Suprapubic skin (tissue), 4 donors: ENCODE data around the gene TP73. TPM values are rescaled to one million over a fixed set of nuclear protein-coding genes. Genes with fewer than 3 reads are reported as not detected.
A peak's percentile ranks its signal among the peaks of the same experiment; 100 is the strongest.

Experiments
- DNase-seq, 2 donors: peaks; one replicate each; pipeline ENCODE4 v3.0.0-alpha.2; 2019; ENCODE audit warnings: low spot score in 2 of 2
- H3K27ac ChIP-seq: fragments of 200-600 bp; sonication (generic); one replicate; pipeline ENCODE4 v1.5.1; 2019
- H3K27me3 ChIP-seq: fragments of 200-600 bp; sonication (generic); one replicate; pipeline ENCODE4 v1.5.1; 2019
- H3K36me3 ChIP-seq: fragments of 200-600 bp; sonication (generic); one replicate; pipeline ENCODE4 v1.5.1; 2019
- H3K4me1 ChIP-seq: fragments of 200-600 bp; sonication (generic); one replicate; pipeline ENCODE4 v1.5.1; 2019
- H3K4me3 ChIP-seq: fragments of 200-600 bp; sonication (generic); one replicate; pipeline ENCODE4 v1.5.1; 2019; ENCODE audit warnings: mild to moderate bottlenecking
- H3K9me3 ChIP-seq: fragments of 200-600 bp; sonication (generic); one replicate; pipeline ENCODE4 v1.5.1; 2019
- EP300 ChIP-seq: sonication (generic); formaldehyde crosslinking; IDR thresholded peaks from one replicate; pipeline ENCODE4 v1.6.1; 2017; ENCODE audit warnings: antibody characterized with exemption
- POLR2A ChIP-seq, 2 donors: fragments of 450-650 bp; IDR thresholded peaks; one replicate each; pipeline ENCODE4 v1.6.1; 2017; ENCODE audit warnings: antibody characterized with exemption in 2 of 2, mild to moderate bottlenecking in 2 of 2, moderate library complexity in 2 of 2
- POLR2AphosphoS5 ChIP-seq, 3 donors: sonication (generic); formaldehyde crosslinking; IDR thresholded peaks; one replicate each; pipeline ENCODE4 v1.6.1; 2017; ENCODE audit warnings: antibody characterized with exemption in 3 of 3
- WGBS: methylation state at CpG from one replicate; pipeline ENCODE4 v1.1.5; 2018; 5-methylcytosine and 5-hydroxymethylcytosine counted together
- total RNA-seq, 4 donors: library from RNA; depleted of rRNA; stranded (reverse); fragments of >200 nt; gene quantifications; one replicate each; pipeline ENCODE4 v1.1.0, GENCODE V29; 2016
- TF ChIP-seq, protein P1 (sequence below), 2 donors: fragments of 200-600 bp in 1 of 2; fragments of 450-650 bp in 1 of 2; sonication (generic) in 1 of 2; IDR thresholded peaks; one replicate each; pipeline ENCODE4 v1.5.1; 2016 to 2019; ENCODE audit warnings: antibody characterized with exemption in 2 of 2, mild to moderate bottlenecking in 1 of 2, moderate library complexity in 1 of 2

TP73 gene
- total RNA-seq, 4 donors from 2014 or later = 8.8 to 24.7 (median 16.9) TPM

DNA sequence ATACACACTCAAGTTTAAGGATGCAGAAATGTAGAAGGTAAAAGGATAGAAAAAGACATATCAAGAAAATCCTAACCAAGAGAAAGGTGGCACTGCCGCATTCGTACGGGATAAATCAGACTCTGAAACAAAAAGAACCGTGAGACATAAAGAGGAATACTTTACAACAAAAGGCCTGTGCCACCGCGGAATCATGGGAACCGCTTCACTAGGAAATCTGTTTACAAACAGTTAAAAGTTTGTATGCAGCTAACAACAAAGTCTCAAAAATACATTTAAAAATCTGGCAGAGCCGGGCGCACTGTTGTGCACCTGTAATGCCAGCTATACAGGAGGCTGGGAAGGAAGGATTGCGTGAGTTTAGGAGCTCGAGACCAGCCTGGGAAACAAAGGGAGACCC is 10.5 kb upstream of the TP73 start:
- no peak for DNase-seq
- H3K36me3 ChIP-seq = peaks cover 74% of the 10 kb centered on the region
- 95% methylated on average over 11 of the region's 11 CpGs for WGBS
- H3K27me3 ChIP-seq = no peaks in the 10 kb centered on the region
- H3K27ac ChIP-seq = no peak overlapping the region
- TF ChIP-seq POLR2A (IDR thresholded peaks at IDR 0.05) (no peak), POLR2AphosphoS5 (IDR thresholded peaks at IDR 0.05) (no peak), EP300 (no peak)
- TF ChIP-seq, protein P1, sequence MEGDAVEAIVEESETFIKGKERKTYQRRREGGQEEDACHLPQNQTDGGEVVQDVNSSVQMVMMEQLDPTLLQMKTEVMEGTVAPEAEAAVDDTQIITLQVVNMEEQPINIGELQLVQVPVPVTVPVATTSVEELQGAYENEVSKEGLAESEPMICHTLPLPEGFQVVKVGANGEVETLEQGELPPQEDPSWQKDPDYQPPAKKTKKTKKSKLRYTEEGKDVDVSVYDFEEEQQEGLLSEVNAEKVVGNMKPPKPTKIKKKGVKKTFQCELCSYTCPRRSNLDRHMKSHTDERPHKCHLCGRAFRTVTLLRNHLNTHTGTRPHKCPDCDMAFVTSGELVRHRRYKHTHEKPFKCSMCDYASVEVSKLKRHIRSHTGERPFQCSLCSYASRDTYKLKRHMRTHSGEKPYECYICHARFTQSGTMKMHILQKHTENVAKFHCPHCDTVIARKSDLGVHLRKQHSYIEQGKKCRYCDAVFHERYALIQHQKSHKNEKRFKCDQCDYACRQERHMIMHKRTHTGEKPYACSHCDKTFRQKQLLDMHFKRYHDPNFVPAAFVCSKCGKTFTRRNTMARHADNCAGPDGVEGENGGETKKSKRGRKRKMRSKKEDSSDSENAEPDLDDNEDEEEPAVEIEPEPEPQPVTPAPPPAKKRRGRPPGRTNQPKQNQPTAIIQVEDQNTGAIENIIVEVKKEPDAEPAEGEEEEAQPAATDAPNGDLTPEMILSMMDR (IDR thresholded peaks at IDR 0.05) = no peak
- no peaks in the 10 kb centered on the region for H3K9me3 ChIP-seq
- no peak overlapping the region for H3K4me3 ChIP-seq
- H3K4me1 ChIP-seq = no peaks in the 10 kb centered on the region

DNA sequence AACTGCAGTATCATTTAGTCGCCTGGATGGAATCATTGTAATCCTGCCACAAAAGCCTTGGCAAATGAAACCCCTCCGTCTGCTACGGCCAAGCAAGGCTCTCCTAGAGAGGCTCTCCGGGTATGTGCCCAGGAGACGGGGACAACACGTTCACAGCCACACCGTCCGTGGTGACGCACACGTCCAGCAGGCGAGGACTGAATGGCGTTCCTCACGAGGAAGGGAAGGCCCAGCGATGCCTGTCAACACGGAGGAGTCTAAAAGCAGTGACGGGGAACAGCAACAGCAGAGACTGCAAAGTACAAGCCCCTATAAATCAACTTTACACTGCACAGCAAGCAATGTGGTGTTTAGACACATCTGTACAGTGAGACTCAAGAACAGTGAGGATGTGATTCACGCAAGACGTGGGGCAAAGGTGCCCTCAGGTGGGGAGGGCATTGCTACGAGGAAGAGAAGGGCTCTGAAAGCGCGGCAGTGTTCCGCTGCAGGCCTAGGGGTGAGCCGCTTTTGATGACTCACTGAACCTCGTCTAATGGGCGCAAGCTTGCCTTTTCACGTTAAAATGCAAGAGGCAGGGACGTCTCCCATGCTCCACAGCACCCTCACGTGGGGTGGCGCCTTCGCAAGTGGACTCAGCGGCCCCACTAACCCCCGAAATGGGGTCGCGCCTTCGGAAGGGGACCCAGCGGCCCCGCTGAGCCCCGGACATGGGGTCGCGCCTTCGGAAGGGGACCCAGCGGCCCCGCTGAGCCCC is 9.2 kb upstream of the TP73 start:
- Histone ChIP-seq H3K4me3 (no peak overlapping the region), H3K36me3 (peaks cover 66% of the 10 kb centered on the region), H3K27ac (no peak overlapping the region), H3K4me1 (no peaks in the 10 kb centered on the region), H3K9me3 (no peaks in the 10 kb centered on the region), H3K27me3 (no peaks in the 10 kb centered on the region)
- peak; percentile 52 to 69 for DNase-seq
- TF ChIP-seq EP300 (no peak), POLR2A (IDR thresholded peaks at IDR 0.05) (no peak), POLR2AphosphoS5 (IDR thresholded peaks at IDR 0.05) (no peak)
- TF ChIP-seq, protein P1 (IDR thresholded peaks at IDR 0.05) = no peak
- WGBS = 92% methylated on average over 35 of the region's 43 CpGs

DNA sequence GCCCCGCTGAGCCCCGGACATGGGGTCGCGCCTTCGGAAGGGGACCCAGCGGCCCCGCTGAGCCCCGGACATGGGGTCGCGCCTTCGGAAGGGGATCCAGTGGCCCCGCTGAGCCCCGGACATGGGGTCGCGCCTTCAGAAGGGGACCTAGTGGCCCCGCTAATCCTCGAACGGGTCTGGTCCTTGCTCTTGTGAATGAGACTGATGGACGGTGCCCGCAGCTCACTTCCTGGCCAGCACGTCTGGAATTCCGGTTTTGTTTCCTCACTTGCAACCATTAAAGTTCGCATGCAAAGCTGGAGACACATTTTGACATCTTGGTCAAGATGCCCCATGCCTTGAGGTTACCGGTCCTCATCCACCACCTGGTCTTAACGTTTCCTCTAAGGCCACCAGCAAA is 8.0 kb upstream of the TP73 start:
- no peak overlapping the region for H3K4me3 ChIP-seq
- H3K27ac ChIP-seq = no peak overlapping the region
- no peaks in the 10 kb centered on the region for H3K27me3 ChIP-seq
- 91% methylated on average over 10 of the region's 25 CpGs for WGBS
- H3K4me1 ChIP-seq = peaks cover 9% of the 10 kb centered on the region
- peaks cover 61% of the 10 kb centered on the region for H3K36me3 ChIP-seq
- no peaks in the 10 kb centered on the region for H3K9me3 ChIP-seq
- TF ChIP-seq EP300 (no peak), POLR2AphosphoS5 (IDR thresholded peaks at IDR 0.05) (no peak)
- peak; percentile 34 to 62 for DNase-seq

DNA sequence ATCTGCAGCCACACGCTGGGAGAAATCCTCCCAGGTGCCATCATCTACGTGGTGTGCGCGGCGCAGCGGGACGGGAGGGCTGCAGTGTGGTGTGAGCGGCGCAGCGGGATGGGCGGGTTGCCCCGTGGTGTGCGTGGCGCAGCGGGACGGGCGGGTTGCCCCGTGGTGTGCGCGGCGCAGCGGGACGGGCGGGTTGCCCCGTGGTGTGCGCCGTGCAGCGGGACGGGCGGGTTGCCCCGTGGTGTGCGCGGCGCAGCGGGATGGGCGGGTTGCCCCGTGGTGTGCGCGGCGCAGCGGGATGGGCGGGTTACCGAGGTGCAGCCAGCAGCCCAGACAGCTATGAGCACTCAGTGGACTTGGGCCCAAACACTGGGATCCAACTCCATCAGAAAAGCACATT is 7.1 kb upstream of the TP73 start:
- H3K27ac ChIP-seq = no peak overlapping the region
- peaks cover 52% of the 10 kb centered on the region for H3K36me3 ChIP-seq
- 90% methylated on average over 41 of the region's 43 CpGs for WGBS

DNA sequence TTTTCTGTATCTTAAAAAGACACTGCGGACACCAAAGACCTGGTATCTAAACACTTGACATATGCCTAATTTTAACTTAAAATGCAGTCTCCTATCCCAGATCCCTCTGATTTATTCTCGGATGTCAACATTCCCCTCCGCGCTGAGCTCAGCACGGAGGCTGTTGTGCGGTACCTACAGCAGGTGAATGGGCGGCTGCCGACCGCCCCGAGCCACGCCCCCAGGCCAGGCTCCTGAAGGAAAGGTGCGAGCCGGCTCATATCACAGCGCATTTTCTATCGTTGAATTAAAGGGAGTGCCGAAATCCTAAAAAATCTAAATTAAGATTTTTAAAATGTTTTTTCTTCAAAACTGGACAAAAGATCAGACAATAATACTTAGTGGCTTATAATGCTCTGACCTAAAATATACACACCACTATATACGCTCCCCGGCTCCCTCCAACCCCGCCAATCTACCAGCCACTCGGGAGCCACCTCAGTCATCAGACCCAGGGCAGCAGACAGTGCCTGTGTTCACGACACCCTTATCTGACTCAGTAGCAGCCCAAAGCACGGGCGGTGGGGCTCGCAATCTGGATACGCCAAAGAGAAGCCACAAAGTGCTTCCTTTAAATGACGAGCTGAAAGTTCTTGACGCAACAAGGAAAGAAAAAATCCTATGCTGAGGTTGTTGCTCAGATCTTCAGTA is 6.5 kb upstream of the TP73 start:
- TF ChIP-seq POLR2AphosphoS5 (IDR thresholded peaks at IDR 0.05) (no peak), POLR2A (IDR thresholded peaks at IDR 0.05) (no peak), EP300 (no peak)
- TF ChIP-seq, protein P1 (IDR thresholded peaks at IDR 0.05) = no peak
- Histone ChIP-seq H3K36me3 (peaks cover 46% of the 10 kb centered on the region), H3K27ac (no peak overlapping the region), H3K4me1 (peaks cover 19% of the 10 kb centered on the region), H3K9me3 (no peaks in the 10 kb centered on the region), H3K4me3 (no peak overlapping the region), H3K27me3 (peaks cover 8% of the 10 kb centered on the region)
- DNase-seq = peak in 1 of 2 donors; percentile 35
- 96% methylated on average over 27 of the region's 27 CpGs for WGBS

More for the DNA sequence above, 7.1 kb upstream of the TP73 start:
- Histone ChIP-seq H3K27me3 (peaks cover 2% of the 10 kb centered on the region), H3K4me3 (no peak overlapping the region), H3K9me3 (no peaks in the 10 kb centered on the region), H3K4me1 (peaks cover 13% of the 10 kb centered on the region)
- no peak for TF ChIP-seq POLR2AphosphoS5 (IDR thresholded peaks at IDR 0.05)
- TF ChIP-seq, protein P1 (IDR thresholded peaks at IDR 0.05) = no peak
- TF ChIP-seq POLR2A (IDR thresholded peaks at IDR 0.05) = no peak
- no peak for TF ChIP-seq EP300
- no peak for DNase-seq
